Ovary (tissue), 9 donors: ENCODE data around the gene KMO. TPM values are rescaled to one million over a fixed set of nuclear protein-coding genes. Genes with fewer than 3 reads are reported as not detected.

Experiments
- DNase-seq, 5 donors: peaks; one replicate each; pipeline ENCODE4 v3.0.0-alpha.2; 2019 to 2020
- H3K27ac ChIP-seq, 2 donors: fragments of 200-600 bp; one replicate each; pipeline versions ENCODE4 v1.5.1 to v1.8.0; 2019 to 2022
- H3K27me3 ChIP-seq: fragments of 200-600 bp; one replicate; pipeline ENCODE4 v1.8.0; 2022
- H3K36me3 ChIP-seq: fragments of 200-600 bp; sonication (generic); one replicate; pipeline ENCODE4 v1.5.1; 2019
- H3K4me1 ChIP-seq: one replicate; pipeline ENCODE4 v1.8.1; 2013; ENCODE audit warnings: mild to moderate bottlenecking, moderate library complexity; ENCODE audit not compliant: insufficient read depth
- H3K4me3 ChIP-seq: fragments of 200-600 bp; sonication (generic); one replicate; pipeline ENCODE4 v1.5.1; 2017
- H3K9me3 ChIP-seq, 2 donors: fragments of 200-600 bp in 1 of 2; sonication (generic) in 1 of 2; one replicate each; pipeline versions ENCODE4 v1.5.1 to v1.8.1; 2013 to 2019; ENCODE audit warnings: mild to moderate bottlenecking in 1 of 2, moderate library complexity in 1 of 2
- CTCF ChIP-seq, 3 donors: fragments of 450-650 bp in 2 of 3; fragments of 200-600 bp in 1 of 3; IDR thresholded peaks; one replicate each; pipeline versions ENCODE4 v1.5.1 to v1.8.0; 2016 to 2022; ENCODE audit warnings: antibody characterized with exemption in 3 of 3, mild to moderate bottlenecking in 1 of 3
- EP300 ChIP-seq: sonication (generic); formaldehyde crosslinking; IDR thresholded peaks from one replicate; pipeline ENCODE4 v1.6.1; 2017; ENCODE audit warnings: antibody characterized with exemption
- POLR2A ChIP-seq: fragments of 450-650 bp; IDR thresholded peaks from one replicate; pipeline ENCODE4 v1.6.1; 2017; ENCODE audit warnings: antibody characterized with exemption, mild to moderate bottlenecking, moderate library complexity
- WGBS, 3 donors: extraction: QIAGEN DNeasy Blood & Tissue Kit in 1 of 3; methylation state at CpG; one replicate each; pipeline versions ENCODE4 v1.1.5 to v1.1.7; 2013 to 2017; 5-methylcytosine and 5-hydroxymethylcytosine counted together
- intact Hi-C, 4 donors: fragments of 100-400 bp; cut with DNase I; formaldehyde crosslinking; loops; one replicate each; pipeline versions ENCODE4 v1.11.0 to v1.15.1; 2022 to 2023
- polyA plus RNA-seq, 2 donors: library from polyadenylated mRNA; stranded (reverse); fragments of 200-250 nt in 1 of 2; fragments of 350-450 nt in 1 of 2; fragmentation: Illumina TruSeq in 1 of 2; extraction: RNeasy Lipid Tissue Mini Kit (QIAGEN cat#74804) in 1 of 2; gene quantifications; one replicate each; pipeline ENCODE4 v1.2.3, GENCODE V29; 2013 to 2014
- total RNA-seq, 7 donors: library from RNA; depleted of rRNA in 2 of 7; stranded (reverse); fragments of >200 nt in 2 of 7; fragmentation: NEBNext Ultra II Directional in 3 of 7; extraction: Animal tissue kit (Norgen Biotek cat#: 25700) in 3 of 7; gene quantifications; one replicate each; pipeline versions ENCODE4 v1.1.0 to v1.2.4, GENCODE V29; 2016 to 2023
- donor health status: DM: no; HTN: no; CAD: no; lungs with moderate emphysema.
- donor health status: DM: no; HTN: no; CAD: no.
- donor health status: Bipolar disorder and iron deficiency.
- donor health status: DM: yes; HTN: yes; CAD: no.
- donor health status: DM: no; HTN: no; CAD: no.
- donor health status: DM: yes; HTN: yes; CAD: no.

The KMO gene
- total and polyA plus RNA-seq, 9 donors, result 0.12 to 2.0 (median 0.43) TPM; not detected in 1

GRCh38 chr1:241536969-241537368 is 4.8 kb downstream of the KMO start:
- Histone ChIP-seq H3K27ac (no peak overlapping the region), H3K27me3 (no peaks in the 10 kb centered on the region), H3K9me3 (no peaks in the 10 kb centered on the region), H3K4me3 (no peak overlapping the region), H3K4me1 (no peaks in the 10 kb centered on the region), H3K36me3 (no peaks in the 10 kb centered on the region)
- WGBS, 3 donors, result 73 to 76% (median 75%) methylated on average over 2 of the region's 2 CpGs
- DNase-seq, result no peak
- intact Hi-C loops, result no loop called here
- TF ChIP-seq EP300 (no peak), POLR2A (no peak), CTCF (IDR thresholded peaks at IDR 0.05) (no peak)

- Histone ChIP-seq H3K4me1 (no peaks in the 10 kb centered on the region), H3K4me3 (no peak overlapping the region), H3K27ac (no peak overlapping the region), H3K9me3 (no peaks in the 10 kb centered on the region), H3K27me3 (no peaks in the 10 kb centered on the region), H3K36me3 (no peaks in the 10 kb centered on the region)
- 76 to 86% (median 80%) methylated on average over 7 of the region's 7 CpGs for WGBS, 3 donors
- intact Hi-C loops, result no loop called here
- DNase-seq, result no peak
- TF ChIP-seq CTCF (IDR thresholded peaks at IDR 0.05) (no peak), EP300 (no peak), POLR2A (no peak)
Measured at GRCh38 chr1:241542199-241542907, 10.2 kb downstream of the KMO start.

GRCh38 chr1:241548008-241548407 is 15.8 kb downstream of the KMO start:
- TF ChIP-seq EP300 (no peak), CTCF (IDR thresholded peaks at IDR 0.05) (no peak), POLR2A (no peak)
- Histone ChIP-seq H3K27ac (no peak overlapping the region), H3K9me3 (no peaks in the 10 kb centered on the region), H3K36me3 (no peaks in the 10 kb centered on the region), H3K27me3 (no peaks in the 10 kb centered on the region), H3K4me3 (no peak overlapping the region), H3K4me1 (no peaks in the 10 kb centered on the region)
- intact Hi-C loops, result no loop called here
- WGBS, 3 donors, result 38 to 74% (median 61%) methylated on average over 2 of the region's 2 CpGs
- no peak for DNase-seq

GRCh38 chr1:241550318-241550717 is 18.1 kb downstream of the KMO start:
- DNase-seq, result no peak
- no peaks in the 10 kb centered on the region for H3K9me3 ChIP-seq

More at GRCh38 chr1:241550318-241550717, 18.1 kb downstream of the KMO start:
- H3K27me3 ChIP-seq, result no peaks in the 10 kb centered on the region
- no peaks in the 10 kb centered on the region for H3K36me3 ChIP-seq
- intact Hi-C loops, result no loop called here
- H3K4me1 ChIP-seq, result no peaks in the 10 kb centered on the region
- TF ChIP-seq POLR2A (no peak), EP300 (no peak), CTCF (IDR thresholded peaks at IDR 0.05) (no peak)
- H3K27ac ChIP-seq, result no peak overlapping the region
- WGBS, 3 donors, result 69 to 79% (median 74%) methylated on average over 1 of the region's 1 CpG
- H3K4me3 ChIP-seq, result no peak overlapping the region
